SKM-1 treated with dmso at 0.1 percent for 144 hours (cell line): ENCODE measurements around the gene SEC22B.
"Not testable (repeated sequence)": the region's sequence is repeated elsewhere in the genome, so short reads cannot be mapped to it uniquely, and the experiment has no call there.

Source experiments
- DNase-seq: peaks from one replicate; lab custom pipeline; 2025; ENCODE audit not compliant: unreplicated experiment; lab: John Stamatoyannopoulos, UW

The SEC22B gene

GRCh38 chr1:120149420-120150059 lies 26.8 kb downstream of the SEC22B start:
- DNase-seq = not testable (repeated sequence)

GRCh38 chr1:120145806-120146205 lies 30.5 kb downstream of the SEC22B start:
- not testable (repeated sequence) for DNase-seq

GRCh38 chr1:120144626-120145025 lies 31.7 kb downstream of the SEC22B start:
- not testable (repeated sequence) for DNase-seq

- not testable (repeated sequence) for DNase-seq
These were observed 32.2 kb downstream of the SEC22B start for GRCh38 chr1:120144169-120144568.

GRCh38 chr1:120143334-120143733 lies 33.0 kb downstream of the SEC22B start:
- not testable (repeated sequence) for DNase-seq

- DNase-seq = peak; percentile 47
These were observed 33.6 kb downstream of the SEC22B start for GRCh38 chr1:120142512-120143263.

GRCh38 chr1:120141865-120142264 lies 34.5 kb downstream of the SEC22B start:
- DNase-seq = not testable (repeated sequence)

- DNase-seq = not testable (repeated sequence)
These were observed 35.6 kb downstream of the SEC22B start for GRCh38 chr1:120140656-120141265.

GRCh38 chr1:120136086-120136485 lies 40.2 kb downstream of the SEC22B start:
- DNase-seq = not testable (repeated sequence)

GRCh38 chr1:120133928-120134325 lies 42.4 kb downstream of the SEC22B start:
- not testable (repeated sequence) for DNase-seq

- no peak for DNase-seq
These were observed 42.9 kb downstream of the SEC22B start for GRCh38 chr1:120133228-120133927.

GRCh38 chr1:120132406-120132763 lies 43.9 kb downstream of the SEC22B start:
- DNase-seq = not testable (repeated sequence)

GRCh38 chr1:120131611-120132405 lies 44.5 kb downstream of the SEC22B start:
- not testable (repeated sequence) for DNase-seq

GRCh38 chr1:120127921-120128320 lies 48.4 kb downstream of the SEC22B start:
- DNase-seq = not testable (repeated sequence)

- not testable (repeated sequence) for DNase-seq
These were observed 50.1 kb downstream of the SEC22B start for GRCh38 chr1:120126216-120126615.

GRCh38 chr1:120124628-120125027 lies 51.7 kb downstream of the SEC22B start:
- DNase-seq = not testable (repeated sequence)

GRCh38 chr1:120123813-120124510 lies 52.4 kb downstream of the SEC22B start:
- DNase-seq = peak; percentile 72

GRCh38 chr1:120122262-120122893 lies 53.9 kb downstream of the SEC22B start:
- DNase-seq = peak; percentile 61

- DNase-seq = not testable (repeated sequence)
These were observed 54.5 kb downstream of the SEC22B start for GRCh38 chr1:120121830-120122229.
